HG02763 (cell line): ENCODE measurements around the gene AOPEP.

Source experiments
- ATAC-seq: cut with Tn5 transposase; IDR thresholded peaks from one replicate; pipeline ENCODE4 v1.9.1; 2021; ENCODE audit warnings: mild to moderate bottlenecking, moderate library complexity; ENCODE audit not compliant: unreplicated experiment

Gene AOPEP

GRCh38 chr9:95071925-95072324, 345.4 kb downstream of the AOPEP start:
- ATAC-seq: no peak

- ATAC-seq: no peak
These were observed 346.6 kb downstream of the AOPEP start for GRCh38 chr9:95073042-95073607.

DNA sequence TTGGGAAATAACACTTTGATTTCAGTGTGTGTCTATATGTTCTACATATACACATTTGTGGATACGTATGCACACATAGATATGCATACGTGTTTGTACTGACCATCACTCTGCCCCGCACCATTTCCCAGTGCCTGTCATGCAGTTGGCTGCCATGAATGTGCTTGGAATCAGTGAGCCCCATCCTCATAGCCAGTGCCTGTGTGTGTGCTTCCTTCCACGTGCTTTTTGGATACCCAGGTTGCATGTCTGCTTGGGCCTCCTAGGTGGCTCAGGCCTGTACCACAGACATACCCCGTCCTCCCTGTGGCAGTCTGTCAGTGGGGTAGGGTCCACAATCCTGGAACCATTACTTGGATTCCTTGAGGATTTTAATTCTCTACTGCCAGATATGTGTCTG, 347.4 kb downstream of the AOPEP start:
- ATAC-seq: no peak

GRCh38 chr9:95074632-95075031, 348.1 kb downstream of the AOPEP start:
- no peak for ATAC-seq

DNA sequence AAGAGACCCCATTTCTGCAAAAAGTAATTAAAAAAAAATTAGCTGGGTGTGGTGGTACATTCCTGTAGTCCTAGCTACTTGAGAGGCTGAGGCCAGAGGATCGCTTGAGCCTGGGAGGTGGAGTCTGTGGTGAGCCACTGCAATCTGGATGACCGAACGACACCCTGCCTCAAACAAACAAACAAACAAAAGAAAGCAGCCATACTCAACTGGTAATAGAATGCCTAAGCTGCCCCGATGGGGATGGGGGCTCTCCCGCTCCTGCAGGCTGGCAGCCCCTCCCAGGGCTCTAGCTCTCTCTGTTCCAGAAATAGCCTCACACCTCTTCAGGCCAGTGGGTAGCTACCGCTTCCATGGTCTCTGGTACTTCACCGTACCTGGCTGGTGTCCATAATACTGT, 349.2 kb downstream of the AOPEP start:
- no peak for ATAC-seq

GRCh38 chr9:95076696-95077052, 350.2 kb downstream of the AOPEP start:
- no peak for ATAC-seq

- no peak for ATAC-seq
These were observed 350.7 kb downstream of the AOPEP start for GRCh38 chr9:95077053-95077765.

DNA sequence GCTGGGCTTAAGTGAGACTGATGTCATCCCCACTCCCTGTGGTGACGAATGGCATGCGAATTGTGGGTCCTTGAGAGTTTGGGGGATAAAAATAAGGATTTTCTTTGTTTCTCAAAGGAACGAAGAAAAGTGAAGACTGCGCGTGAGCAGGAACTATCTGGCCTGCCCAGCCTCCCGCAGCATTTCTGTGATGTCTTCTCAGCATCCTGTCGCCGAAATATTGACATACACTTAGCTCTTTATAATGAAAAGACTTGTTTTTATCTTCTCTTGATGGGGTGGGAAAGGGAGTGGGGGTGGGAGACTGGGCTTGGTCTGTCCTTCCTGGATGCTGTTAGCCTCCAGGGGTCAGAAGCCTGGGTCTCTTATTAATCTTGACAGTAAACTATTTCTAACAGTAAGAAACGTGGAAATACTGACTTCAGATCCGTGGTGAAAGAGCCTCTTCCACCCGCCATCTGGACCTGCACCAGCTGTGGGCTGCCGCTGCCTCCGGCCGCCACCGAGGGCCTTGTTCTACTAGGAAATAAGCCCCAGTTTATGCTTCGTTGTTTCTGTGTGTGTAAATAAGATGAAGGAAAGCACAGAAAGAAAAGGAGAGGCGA, 351.4 kb downstream of the AOPEP start:
- ATAC-seq: no peak

GRCh38 chr9:95078511-95078910, 352.0 kb downstream of the AOPEP start:
- ATAC-seq: no peak

- ATAC-seq: no peak
These were observed 352.4 kb downstream of the AOPEP start for GRCh38 chr9:95078939-95079338.

- ATAC-seq: no peak
These were observed 353.0 kb downstream of the AOPEP start for GRCh38 chr9:95079461-95079860.

GRCh38 chr9:95080961-95081647, 354.6 kb downstream of the AOPEP start:
- ATAC-seq: no peak

DNA sequence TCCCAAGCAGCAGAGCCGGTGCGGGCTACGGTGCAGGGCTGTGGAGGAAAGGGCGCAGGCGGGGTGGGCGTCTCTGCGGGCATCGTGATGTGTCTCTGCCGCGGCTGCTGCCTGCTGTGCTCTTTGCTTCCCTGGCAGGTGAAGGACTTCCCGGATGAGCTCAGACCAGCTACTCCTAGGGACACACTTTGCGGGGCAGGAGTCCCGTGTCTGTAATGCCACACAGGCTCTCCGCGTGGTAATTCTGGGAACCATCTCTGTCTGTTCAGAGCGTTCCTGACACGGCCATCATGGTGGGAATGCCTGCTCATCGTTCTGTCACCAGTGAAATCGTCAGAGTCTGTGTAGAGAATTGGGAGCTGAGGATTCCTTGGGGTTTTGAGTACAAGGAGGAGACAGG, 355.5 kb downstream of the AOPEP start:
- no peak for ATAC-seq

- ATAC-seq: no peak
These were observed 356.0 kb downstream of the AOPEP start for GRCh38 chr9:95082401-95083084.

DNA sequence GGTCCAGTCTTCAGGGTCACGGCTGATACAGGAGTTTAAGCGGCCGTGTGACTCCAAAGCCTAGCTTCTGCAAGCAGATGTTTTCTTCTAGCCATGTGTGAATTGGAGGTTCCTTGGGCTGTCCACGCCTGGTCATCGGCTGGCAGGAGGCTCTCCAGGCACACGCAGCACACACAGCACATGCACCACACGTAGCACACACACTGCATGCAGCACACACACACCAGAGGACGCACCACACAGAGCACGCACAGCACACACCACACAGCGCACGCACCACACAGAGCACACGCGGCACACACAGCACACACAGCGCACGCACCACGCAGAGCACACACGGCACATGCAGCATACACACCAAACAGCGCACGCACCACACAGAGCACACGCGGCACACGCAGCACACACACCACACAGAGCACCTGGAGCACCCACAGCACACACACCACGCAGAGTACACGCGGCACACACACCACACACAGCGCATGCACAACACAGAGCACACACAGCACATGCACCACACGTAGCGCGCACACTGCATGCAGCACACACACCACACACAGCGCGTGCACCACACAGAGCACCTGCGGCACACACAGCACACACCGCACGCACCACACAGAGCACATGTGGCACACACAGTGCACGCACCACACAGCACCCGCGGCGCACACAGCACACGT, 356.7 kb downstream of the AOPEP start:
- no peak for ATAC-seq

- ATAC-seq: no peak
These were observed 357.9 kb downstream of the AOPEP start for GRCh38 chr9:95084254-95084934.

DNA sequence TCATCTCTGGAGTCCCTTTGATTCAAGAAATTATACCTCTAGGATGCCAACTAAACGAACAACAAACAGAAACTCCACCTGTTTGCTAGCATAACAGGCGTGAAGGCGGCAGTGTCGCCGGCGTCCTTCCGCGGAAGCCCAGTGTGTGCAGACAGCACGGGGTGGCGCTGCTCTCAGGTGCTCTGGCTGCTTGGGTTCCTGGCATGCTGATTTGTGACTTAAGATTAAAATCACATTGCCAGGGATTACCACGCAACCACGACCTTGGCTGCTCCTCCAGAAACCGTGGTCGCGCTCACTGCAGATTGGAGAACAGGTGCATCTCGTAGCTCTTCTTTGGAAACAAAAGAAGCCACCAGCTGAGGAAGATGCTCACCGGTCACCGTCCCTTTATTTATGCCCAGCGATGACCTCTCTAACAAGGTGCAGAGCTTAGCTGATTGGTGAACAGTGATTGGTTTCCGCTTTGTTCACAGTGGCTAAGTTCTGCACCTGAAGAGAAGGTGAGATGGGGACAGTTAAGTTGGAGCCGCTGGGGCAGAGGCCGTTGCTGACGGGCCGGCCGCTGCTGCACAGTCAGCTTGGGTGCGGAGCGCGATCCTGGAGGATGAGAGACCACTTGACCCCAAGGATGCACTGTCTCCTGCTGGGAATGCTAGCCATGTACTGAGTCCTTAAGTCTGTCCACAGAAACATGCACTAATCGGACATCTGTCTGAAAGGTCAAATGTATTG, 358.7 kb downstream of the AOPEP start:
- no peak for ATAC-seq

DNA sequence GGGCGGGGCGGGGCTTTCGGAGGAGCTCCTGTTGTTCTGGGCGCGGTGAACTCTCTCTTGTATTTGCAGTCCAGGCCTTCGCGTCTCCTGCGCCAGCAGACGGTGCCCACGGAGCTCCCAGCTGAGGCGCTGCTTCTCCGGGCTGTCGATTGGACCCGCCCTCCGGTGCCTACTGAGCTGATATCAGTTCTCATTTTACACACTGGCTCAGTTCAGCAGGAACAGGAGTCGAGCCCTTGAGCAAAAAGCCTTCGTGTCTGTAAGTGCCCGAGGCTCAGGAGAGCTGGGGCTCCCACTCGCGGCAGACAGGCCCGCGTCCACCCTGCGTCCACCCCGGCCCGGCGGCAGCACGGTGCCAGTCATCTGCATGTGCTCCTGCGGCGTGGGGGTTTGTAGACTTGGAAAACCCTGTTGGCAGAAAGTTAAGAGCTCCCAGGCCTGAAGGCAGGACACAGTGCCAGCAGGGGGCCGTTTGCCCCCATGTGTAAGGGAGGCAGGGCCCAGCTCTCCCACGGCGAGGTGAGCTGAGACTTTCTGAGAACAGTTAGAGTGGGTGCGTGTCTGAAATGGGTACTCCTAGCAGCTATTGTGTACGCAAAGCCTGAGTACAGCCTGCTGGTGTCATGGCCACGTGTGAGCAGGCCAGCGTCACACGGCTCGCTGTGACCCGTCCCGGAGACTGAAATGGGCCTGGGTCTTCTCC, 359.5 kb downstream of the AOPEP start:
- ATAC-seq: no peak

GRCh38 chr9:95086564-95086955, 360.1 kb downstream of the AOPEP start:
- ATAC-seq: no peak
